Activated CD4-positive, alpha-beta T cell treated with anti-CD3 and anti-CD28 coated beads, Interleukin-2, amount 10 ng/mL, durations not matched to agents 24 days and 14 days (primary cell): ENCODE measurements around the gene SLC36A4. TPM values are rescaled to one million over a fixed set of nuclear protein-coding genes. Genes with fewer than 3 reads are reported as not detected.
"Not testable (repeated sequence)": the region's sequence is repeated elsewhere in the genome, so short reads cannot be mapped to it uniquely, and the experiment has no call there.

Experiments
- DNase-seq: peaks from one replicate; pipeline ENCODE4 v3.0.0; 2022
- H3K27ac Mint-ChIP-seq: one replicate; pipeline ENCODE4 v1.8.0; 2022; ENCODE audit warnings: mild to moderate bottlenecking, mixed read lengths
- H3K27me3 Mint-ChIP-seq: one replicate; pipeline ENCODE4 v1.8.0; 2022; ENCODE audit warnings: mixed read lengths
- H3K36me3 Mint-ChIP-seq: one replicate; pipeline ENCODE4 v1.8.0; 2022; ENCODE audit warnings: low read depth, mild to moderate bottlenecking, mixed read lengths
- H3K4me1 Mint-ChIP-seq: one replicate; pipeline ENCODE4 v1.8.0; 2021; ENCODE audit warnings: mixed read lengths
- H3K4me3 Mint-ChIP-seq: one replicate; pipeline ENCODE4 v1.8.0; 2022; ENCODE audit warnings: mild to moderate bottlenecking, moderate library complexity, mixed read lengths
- H3K9me3 Mint-ChIP-seq: one replicate; pipeline ENCODE4 v1.8.0; 2021; ENCODE audit warnings: mixed read lengths
- intact Hi-C: fragments of 100-400 bp; cut with micrococcal nuclease; formaldehyde crosslinking; loops from one replicate; pipeline ENCODE4 v1.15.1; 2023
- total RNA-seq: library from RNA; stranded (reverse); gene quantifications from 2 replicates; pipeline ENCODE4 v1.2.3, GENCODE V29; 2022

SLC36A4 gene
- total RNA-seq, 1 donor from 2014 or later: 16.1 TPM

GRCh38 chr11:93131709-93132108, 66.1 kb downstream of the SLC36A4 start:
- intact Hi-C loops: no loop called here
- H3K27ac Mint-ChIP-seq: no peak overlapping the region
- DNase-seq: no peak
- no peaks in the 10 kb centered on the region for H3K4me1 Mint-ChIP-seq
- H3K27me3 Mint-ChIP-seq: peaks cover 3% of the 10 kb centered on the region
- H3K9me3 Mint-ChIP-seq: peaks cover 4% of the 10 kb centered on the region
- no peak overlapping the region for H3K4me3 Mint-ChIP-seq
- peaks cover 2% of the 10 kb centered on the region for H3K36me3 Mint-ChIP-seq

GRCh38 chr11:93128574-93128973, 69.2 kb downstream of the SLC36A4 start:
- H3K27ac Mint-ChIP-seq: no peak overlapping the region
- peaks cover 14% of the 10 kb centered on the region for H3K27me3 Mint-ChIP-seq
- H3K36me3 Mint-ChIP-seq: no peaks in the 10 kb centered on the region
- DNase-seq: no peak
- intact Hi-C loops: no loop called here
- no peaks in the 10 kb centered on the region for H3K4me1 Mint-ChIP-seq
- H3K4me3 Mint-ChIP-seq: no peak overlapping the region
- no peaks in the 10 kb centered on the region for H3K9me3 Mint-ChIP-seq

- no peak overlapping the region for H3K27ac Mint-ChIP-seq
- H3K4me3 Mint-ChIP-seq: no peak overlapping the region
- H3K36me3 Mint-ChIP-seq: no peaks in the 10 kb centered on the region
- peaks cover 27% of the 10 kb centered on the region for H3K27me3 Mint-ChIP-seq
- H3K9me3 Mint-ChIP-seq: no peaks in the 10 kb centered on the region
- intact Hi-C loops: no loop called here
- DNase-seq: no peak
- H3K4me1 Mint-ChIP-seq: no peaks in the 10 kb centered on the region
Measured at GRCh38 chr11:93123351-93123898, 74.4 kb downstream of the SLC36A4 start.

GRCh38 chr11:93122535-93123235, 75.1 kb downstream of the SLC36A4 start:
- DNase-seq: no peak
- Mint-ChIP-seq H3K27me3 (peaks cover 31% of the 10 kb centered on the region), H3K27ac (no peak overlapping the region), H3K9me3 (no peaks in the 10 kb centered on the region), H3K36me3 (no peaks in the 10 kb centered on the region), H3K4me3 (no peak overlapping the region), H3K4me1 (no peaks in the 10 kb centered on the region)
- intact Hi-C loops: no loop called here

- H3K4me1 Mint-ChIP-seq: no peaks in the 10 kb centered on the region
Measured at GRCh38 chr11:93118276-93118675, 79.5 kb downstream of the SLC36A4 start.

GRCh38 chr11:93117565-93117964, 80.2 kb downstream of the SLC36A4 start:
- no peaks in the 10 kb centered on the region for H3K4me1 Mint-ChIP-seq
- no peaks in the 10 kb centered on the region for H3K9me3 Mint-ChIP-seq
- intact Hi-C loops: no loop called here
- H3K4me3 Mint-ChIP-seq: no peak overlapping the region
- DNase-seq: no peak
- peaks cover 27% of the 10 kb centered on the region for H3K27me3 Mint-ChIP-seq
- no peak overlapping the region for H3K27ac Mint-ChIP-seq
- H3K36me3 Mint-ChIP-seq: no peaks in the 10 kb centered on the region

More at GRCh38 chr11:93118276-93118675, 79.5 kb downstream of the SLC36A4 start:
- Mint-ChIP-seq H3K27me3 (peaks cover 27% of the 10 kb centered on the region), H3K36me3 (no peaks in the 10 kb centered on the region), H3K27ac (no peak overlapping the region), H3K4me3 (no peak overlapping the region), H3K9me3 (no peaks in the 10 kb centered on the region)
- DNase-seq: no peak
- intact Hi-C loops: no loop called here

GRCh38 chr11:93116641-93117441, 81.0 kb downstream of the SLC36A4 start:
- Mint-ChIP-seq H3K4me3 (no peak overlapping the region), H3K36me3 (no peaks in the 10 kb centered on the region), H3K4me1 (no peaks in the 10 kb centered on the region), H3K27me3 (peaks cover 24% of the 10 kb centered on the region), H3K27ac (no peak overlapping the region), H3K9me3 (no peaks in the 10 kb centered on the region)
- intact Hi-C loops: no loop called here
- no peak for DNase-seq

GRCh38 chr11:93114304-93114703, 83.5 kb downstream of the SLC36A4 start:
- H3K4me3 Mint-ChIP-seq: no peak overlapping the region
- H3K27me3 Mint-ChIP-seq: peaks cover 13% of the 10 kb centered on the region

GRCh38 chr11:93113824-93114223, 84.0 kb downstream of the SLC36A4 start:
- no peaks in the 10 kb centered on the region for H3K9me3 Mint-ChIP-seq
- H3K4me3 Mint-ChIP-seq: no peak overlapping the region
- peaks cover 8% of the 10 kb centered on the region for H3K4me1 Mint-ChIP-seq
- H3K27me3 Mint-ChIP-seq: peaks cover 13% of the 10 kb centered on the region
- intact Hi-C loops: no loop called here
- no peak for DNase-seq
- no peak overlapping the region for H3K27ac Mint-ChIP-seq
- no peaks in the 10 kb centered on the region for H3K36me3 Mint-ChIP-seq

More at GRCh38 chr11:93114304-93114703, 83.5 kb downstream of the SLC36A4 start:
- no peaks in the 10 kb centered on the region for H3K36me3 Mint-ChIP-seq
- no peak overlapping the region for H3K27ac Mint-ChIP-seq
- no peak for DNase-seq
- intact Hi-C loops: no loop called here
- H3K9me3 Mint-ChIP-seq: no peaks in the 10 kb centered on the region
- peaks cover 8% of the 10 kb centered on the region for H3K4me1 Mint-ChIP-seq

GRCh38 chr11:93111147-93111546, 86.6 kb downstream of the SLC36A4 start:
- H3K27ac Mint-ChIP-seq, H3K4me3 Mint-ChIP-seq, DNase-seq: not testable (repeated sequence)

GRCh38 chr11:93100211-93100610, 97.6 kb downstream of the SLC36A4 start:
- Mint-ChIP-seq H3K27ac (no peak overlapping the region), H3K4me3 (no peak overlapping the region), H3K36me3 (no peaks in the 10 kb centered on the region), H3K27me3 (peaks cover 7% of the 10 kb centered on the region), H3K9me3 (peaks cover 4% of the 10 kb centered on the region), H3K4me1 (no peaks in the 10 kb centered on the region)
- DNase-seq: no peak
- intact Hi-C loops: no loop called here

More at GRCh38 chr11:93111147-93111546, 86.6 kb downstream of the SLC36A4 start:
- H3K36me3 Mint-ChIP-seq, H3K4me1 Mint-ChIP-seq, H3K9me3 Mint-ChIP-seq, H3K27me3 Mint-ChIP-seq, intact Hi-C loops: not testable (repeated sequence)

GRCh38 chr11:93099806-93100205, 98.0 kb downstream of the SLC36A4 start:
- H3K4me3 Mint-ChIP-seq: no peak overlapping the region
- no peaks in the 10 kb centered on the region for H3K4me1 Mint-ChIP-seq
- peaks cover 4% of the 10 kb centered on the region for H3K9me3 Mint-ChIP-seq
- no peak overlapping the region for H3K27ac Mint-ChIP-seq
- DNase-seq: no peak
- intact Hi-C loops: no loop called here
- H3K36me3 Mint-ChIP-seq: no peaks in the 10 kb centered on the region
- peaks cover 10% of the 10 kb centered on the region for H3K27me3 Mint-ChIP-seq
